Skeletal muscle cell (primary cell): Measurements from ENCODE around the gene ACOX2.

ENCODE experiments used
- DNase-seq: peaks from one replicate; pipeline ENCODE4 v3.0.0-alpha.2; 2010; ENCODE audit warnings: low read depth
- H3K4me3 ChIP-seq: 2 replicates; pipeline ENCODE4 v1.5.1; 2011; ENCODE audit warnings: low read depth, mild to moderate bottlenecking, control low read depth, low read length, moderate library complexity

ACOX2 gene

DNA sequence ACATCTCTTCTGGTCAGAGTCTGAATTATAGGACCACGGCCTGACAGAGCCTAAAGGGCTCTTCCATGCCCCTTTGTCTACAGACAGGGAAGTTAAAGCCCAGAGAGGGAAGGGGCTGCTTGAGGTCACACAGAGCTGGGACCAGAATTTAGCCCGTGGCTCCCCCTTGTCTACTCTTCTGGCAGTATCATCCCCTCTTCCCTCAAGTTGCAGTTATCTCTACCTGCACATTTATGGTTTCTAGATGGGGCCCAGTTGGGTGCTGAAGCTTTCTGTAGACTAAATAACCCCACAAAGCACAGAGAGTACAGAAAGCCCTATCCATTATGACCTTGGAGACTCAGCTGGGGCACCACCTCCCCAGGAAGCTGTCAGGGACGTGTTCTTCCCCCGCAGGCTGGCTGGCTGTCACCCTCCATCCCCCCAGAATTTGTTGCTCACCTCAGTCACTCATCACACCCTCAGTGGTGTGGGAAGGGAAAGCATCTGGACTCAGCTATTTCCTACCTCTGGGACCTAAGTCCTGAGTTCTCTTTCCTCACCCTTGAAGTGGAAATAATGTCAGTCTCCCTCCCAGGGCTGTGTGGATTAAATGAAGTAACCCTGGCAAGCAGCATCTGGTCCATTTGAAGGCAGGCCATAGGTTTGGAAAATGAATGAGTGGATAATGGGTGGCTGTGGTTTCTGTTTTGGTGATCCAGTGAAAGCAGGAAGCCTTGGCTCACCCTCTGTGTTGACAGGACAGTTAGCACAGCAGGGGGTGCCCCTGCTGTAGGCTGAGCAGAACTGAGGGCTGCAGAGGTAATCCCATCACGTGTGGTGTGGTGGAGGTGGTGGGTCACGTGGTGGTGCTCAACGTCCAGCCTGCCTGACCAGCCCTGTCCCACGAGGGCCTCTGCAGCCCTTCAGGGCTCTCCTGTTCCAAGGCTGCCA is 16.3 kb downstream of the ACOX2 start:
- DNase-seq: no peak

DNA sequence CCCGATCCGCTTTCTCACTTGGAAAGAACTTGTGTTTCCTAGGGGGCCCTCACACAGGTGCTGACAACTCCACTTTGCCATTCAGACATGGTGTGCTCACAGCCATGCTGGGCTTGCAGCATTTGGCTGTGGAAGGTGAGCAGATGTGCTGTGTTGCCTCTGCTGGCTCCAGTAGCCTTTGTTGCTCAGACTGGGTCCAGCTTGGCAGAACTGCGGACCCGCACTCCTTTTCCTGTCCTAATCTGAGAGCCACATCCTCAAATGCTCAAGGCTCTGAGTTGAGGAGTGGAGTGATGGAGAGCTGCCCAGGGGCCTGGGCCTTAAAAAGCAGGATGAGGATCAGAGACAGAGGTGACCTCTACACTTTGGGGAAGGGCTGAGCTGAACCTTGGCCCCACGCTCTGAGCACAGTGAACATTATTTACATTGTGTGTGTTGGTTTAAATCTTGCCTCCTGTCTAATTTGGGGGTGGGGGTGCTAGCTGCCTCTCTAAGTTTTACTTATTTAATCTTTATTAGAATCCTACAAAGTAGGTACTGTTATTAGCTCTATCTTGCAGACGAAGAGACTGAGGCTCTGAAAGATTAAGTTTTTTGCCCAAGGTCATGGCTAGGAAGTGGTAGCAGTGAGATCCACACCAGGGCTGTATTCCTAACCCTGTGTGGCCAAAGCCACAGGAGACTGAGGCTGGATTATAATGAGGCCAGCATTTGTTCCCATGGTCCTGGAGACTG is 17.2 kb downstream of the ACOX2 start:
- DNase-seq: no peak
- H3K4me3 ChIP-seq: no peak overlapping the region

More for the DNA sequence above, 16.3 kb downstream of the ACOX2 start:
- H3K4me3 ChIP-seq: no peak overlapping the region

DNA sequence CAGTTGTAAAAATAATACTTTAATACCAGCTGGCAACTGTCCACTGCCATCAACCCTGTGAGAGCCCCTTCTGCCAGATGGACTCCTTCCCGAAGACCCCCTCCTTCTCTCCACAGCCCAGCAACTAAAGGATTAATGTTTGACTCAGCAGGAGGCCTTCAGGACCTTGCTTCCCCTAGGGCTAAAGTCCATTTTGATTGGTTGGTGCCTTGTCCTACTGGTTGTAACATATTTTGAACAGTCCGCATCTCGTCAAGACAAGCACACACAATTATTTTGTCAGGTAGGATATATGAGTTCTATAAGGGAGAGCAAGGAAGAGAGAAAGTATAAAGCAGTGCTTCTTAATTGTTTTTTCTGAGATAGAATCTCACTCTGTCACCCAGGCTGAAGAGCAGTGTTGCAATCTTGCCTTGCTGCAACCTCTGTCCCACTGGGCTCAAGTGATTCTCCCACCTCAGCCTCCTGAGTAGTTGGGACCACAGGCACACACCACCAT is 18.6 kb downstream of the ACOX2 start:
- no peak overlapping the region for H3K4me3 ChIP-seq
- DNase-seq: no peak

DNA sequence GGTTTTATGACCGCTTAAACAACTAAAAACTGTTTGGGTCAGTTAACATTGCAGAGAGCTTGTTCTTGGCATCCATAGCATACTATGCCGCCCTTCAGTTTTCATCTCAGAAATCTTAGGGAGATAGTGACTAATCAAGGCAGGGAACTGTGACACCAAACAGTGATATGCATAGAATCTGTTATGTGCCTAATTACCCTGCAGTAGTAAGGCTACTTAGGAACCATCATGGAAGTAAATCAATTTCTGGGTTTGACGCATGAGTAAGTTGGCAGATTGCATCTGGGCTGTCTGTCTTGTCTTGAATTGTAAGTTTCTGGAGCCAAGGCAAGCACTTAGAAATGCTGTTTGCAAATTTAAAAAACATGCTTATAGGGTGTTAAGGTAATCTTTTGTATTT is 22.6 kb downstream of the ACOX2 start:
- no peak for DNase-seq
- H3K4me3 ChIP-seq: no peak overlapping the region

DNA sequence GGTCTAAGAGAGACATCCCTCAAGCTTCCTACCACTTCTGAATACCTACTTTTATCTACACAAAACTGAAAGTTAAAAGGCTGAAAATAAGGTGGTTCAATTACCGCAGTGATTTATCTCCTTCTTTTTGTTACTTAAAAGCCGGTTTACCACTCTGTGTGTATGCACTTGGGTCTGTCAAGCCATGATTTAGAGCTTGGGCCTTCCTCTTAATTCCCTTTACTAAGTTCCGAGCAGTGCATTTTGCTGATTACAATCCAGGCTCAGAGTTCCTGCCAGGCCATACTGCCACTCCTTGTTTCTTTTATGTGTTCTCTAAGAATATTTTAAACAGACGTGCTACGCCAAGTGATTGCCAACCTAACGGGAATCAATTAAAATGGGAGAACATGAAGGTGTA is 28.6 kb downstream of the ACOX2 start:
- DNase-seq: no peak

DNA sequence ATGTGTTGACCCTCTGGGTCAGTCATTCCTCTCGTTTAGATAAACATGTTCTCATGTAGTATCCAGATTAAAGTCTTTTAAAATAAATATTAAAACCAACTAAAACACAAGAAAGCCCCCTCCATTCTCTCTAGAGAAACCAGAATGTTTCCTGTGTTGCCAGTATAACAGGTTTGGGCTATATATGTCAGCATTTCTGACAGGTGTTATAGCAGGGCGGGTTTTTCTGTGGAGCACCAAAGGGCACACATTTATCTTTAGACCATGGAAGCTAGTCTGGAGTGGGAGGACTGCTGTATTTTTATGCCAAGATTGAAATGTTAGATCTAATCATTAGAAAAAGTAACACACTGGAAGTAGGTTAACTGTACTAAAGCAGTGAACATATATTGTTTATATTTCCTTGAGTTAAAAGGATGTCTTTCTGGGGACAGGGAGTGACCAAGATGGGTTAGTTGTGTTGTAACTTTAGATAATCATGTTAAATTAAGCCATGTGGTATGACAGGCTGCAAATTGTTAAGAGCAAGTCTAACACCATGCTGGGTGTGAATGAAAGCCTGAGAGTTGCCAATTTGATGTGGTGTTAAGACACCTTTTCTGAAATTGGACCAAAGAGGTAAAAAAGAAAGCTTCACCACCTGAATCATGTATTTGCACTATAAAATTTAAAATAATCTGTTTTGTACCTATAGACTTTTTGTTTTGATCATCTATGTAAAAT is 29.5 kb downstream of the ACOX2 start:
- no peak overlapping the region for H3K4me3 ChIP-seq
- no peak for DNase-seq

More for the DNA sequence above, 28.6 kb downstream of the ACOX2 start:
- no peak overlapping the region for H3K4me3 ChIP-seq

DNA sequence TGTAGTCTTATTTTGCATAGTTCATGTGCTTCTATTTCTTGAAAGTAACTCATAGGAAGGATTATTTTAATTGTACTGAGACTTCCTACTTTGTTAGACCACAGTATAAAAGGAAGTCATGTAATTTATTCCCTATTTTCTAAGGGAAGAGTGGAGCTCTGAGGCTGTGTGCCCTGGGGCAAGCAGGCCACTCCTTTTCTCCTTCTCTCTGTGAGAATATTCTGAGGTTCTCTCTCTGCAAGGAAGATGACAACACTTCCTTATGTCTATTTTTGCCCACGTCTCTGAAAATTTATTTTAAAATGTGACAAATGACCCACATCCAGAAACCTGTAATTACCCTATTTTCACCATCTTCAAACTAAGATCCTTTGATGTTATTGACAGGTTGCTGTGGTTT is 34.1 kb downstream of the ACOX2 start:
- H3K4me3 ChIP-seq: no peak overlapping the region
- no peak for DNase-seq

DNA sequence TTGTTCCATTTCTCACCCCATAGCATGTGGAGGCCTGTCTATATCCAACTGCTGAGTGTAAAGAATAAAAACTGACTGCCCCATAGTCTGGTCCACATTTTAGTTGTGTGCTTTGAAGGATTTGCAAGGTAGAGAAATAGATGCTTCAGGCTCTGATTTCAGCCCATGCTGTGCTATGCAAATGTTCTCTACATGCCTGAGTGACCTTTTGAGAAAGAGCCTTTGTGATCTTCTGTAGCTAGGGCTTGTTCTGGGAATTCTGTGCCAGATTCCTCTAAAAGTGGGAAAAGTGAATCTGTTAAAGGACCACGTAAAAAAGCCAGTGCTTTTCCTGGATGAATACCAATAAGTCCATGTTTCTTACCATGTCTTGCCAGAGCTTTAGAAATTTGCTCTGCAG is 39.9 kb downstream of the ACOX2 start:
- no peak overlapping the region for H3K4me3 ChIP-seq
- DNase-seq: no peak

DNA sequence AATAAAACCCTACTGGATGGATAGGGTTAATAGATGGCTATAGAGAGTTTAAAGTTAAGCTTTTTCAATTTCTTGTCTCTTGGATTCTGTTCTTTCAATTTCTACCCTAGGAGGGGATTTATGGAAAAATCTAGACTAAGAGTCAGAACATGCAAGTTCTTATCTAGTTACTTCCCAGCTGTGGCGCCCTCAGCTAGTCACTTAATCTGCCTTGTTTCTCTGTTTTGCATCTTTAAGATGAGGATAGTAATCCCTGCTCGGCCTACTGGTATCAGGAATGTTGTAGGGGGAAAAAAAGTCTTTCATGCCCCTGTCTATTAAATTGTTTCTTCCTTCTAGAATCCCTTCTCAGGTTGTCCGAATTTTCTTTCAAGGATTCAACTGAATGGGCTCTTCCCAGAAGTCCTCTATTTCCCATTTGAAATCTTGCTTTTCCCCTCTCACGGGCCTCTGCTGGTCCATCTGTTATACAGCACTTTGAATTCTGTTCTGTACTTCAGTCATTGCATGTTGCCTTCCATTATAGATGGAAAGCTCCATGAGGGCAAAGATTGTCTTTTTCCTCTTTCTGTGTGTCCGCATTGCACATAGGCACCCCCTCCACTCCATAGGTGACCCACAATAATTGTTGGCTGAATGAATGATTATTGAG is 40.7 kb downstream of the ACOX2 start:
- no peak for DNase-seq
- no peak overlapping the region for H3K4me3 ChIP-seq

DNA sequence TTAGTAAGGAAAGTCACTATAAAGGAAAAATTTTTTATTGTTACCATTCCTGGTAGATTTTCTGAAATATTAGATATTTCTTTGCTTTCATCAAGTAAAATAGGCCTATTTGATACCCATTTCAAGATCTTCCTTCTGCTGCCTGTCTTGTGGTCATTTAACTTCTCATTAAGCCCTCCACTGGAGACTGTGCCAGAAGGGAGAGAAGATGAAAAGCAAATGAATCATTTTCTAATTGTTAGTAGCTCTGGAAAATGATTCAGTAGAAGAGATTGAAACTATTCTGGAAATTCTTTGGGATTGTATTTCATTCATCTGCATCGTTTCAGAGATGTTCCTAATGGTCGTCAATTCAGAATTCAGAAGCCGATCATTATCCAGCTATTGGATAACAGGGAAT is 41.9 kb downstream of the ACOX2 start:
- DNase-seq: no peak
- no peak overlapping the region for H3K4me3 ChIP-seq

DNA sequence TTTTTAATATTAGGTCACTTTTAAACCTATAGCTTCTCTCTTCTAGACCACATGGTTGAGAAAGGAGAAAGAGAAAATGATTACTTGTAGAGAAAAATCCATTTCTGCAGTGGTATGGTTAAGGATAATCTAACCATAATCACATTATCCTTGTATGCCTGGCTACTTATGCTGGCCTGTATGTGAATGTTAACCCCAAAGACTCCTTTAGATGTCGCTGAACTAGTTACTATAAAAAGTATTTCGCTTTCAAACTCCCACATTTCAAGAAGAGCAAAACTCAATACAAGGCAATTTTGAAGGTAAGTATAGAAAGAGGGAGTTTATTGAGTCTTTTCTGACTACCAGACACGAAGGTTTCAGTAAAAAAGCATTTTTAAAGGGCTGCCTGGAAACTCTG is 42.9 kb downstream of the ACOX2 start:
- H3K4me3 ChIP-seq: no peak overlapping the region

DNA sequence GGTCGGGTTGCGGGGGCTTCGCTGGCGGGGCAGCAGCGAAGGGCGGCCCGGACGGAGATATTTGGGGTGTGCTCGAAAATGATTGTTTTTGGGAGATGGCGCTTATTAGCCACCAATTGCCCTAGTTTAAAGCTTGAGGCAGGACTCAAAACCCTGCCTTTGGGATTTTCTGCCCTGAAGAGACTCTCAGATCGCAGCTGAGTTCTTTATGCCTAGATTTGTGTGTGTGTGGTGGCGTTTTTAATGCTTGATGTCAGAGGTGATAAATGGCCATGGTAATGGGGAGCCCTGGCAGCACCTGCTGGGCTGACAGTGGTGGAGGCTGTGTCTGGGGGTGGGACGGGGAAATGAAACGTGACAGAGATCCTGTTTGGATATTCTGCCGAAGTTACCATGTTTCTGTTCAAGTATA is 44.5 kb downstream of the ACOX2 start:
- no peak for DNase-seq
- peak overlapping the region; percentile 95 for H3K4me3 ChIP-seq

More for the DNA sequence above, 42.9 kb downstream of the ACOX2 start:
- no peak for DNase-seq

DNA sequence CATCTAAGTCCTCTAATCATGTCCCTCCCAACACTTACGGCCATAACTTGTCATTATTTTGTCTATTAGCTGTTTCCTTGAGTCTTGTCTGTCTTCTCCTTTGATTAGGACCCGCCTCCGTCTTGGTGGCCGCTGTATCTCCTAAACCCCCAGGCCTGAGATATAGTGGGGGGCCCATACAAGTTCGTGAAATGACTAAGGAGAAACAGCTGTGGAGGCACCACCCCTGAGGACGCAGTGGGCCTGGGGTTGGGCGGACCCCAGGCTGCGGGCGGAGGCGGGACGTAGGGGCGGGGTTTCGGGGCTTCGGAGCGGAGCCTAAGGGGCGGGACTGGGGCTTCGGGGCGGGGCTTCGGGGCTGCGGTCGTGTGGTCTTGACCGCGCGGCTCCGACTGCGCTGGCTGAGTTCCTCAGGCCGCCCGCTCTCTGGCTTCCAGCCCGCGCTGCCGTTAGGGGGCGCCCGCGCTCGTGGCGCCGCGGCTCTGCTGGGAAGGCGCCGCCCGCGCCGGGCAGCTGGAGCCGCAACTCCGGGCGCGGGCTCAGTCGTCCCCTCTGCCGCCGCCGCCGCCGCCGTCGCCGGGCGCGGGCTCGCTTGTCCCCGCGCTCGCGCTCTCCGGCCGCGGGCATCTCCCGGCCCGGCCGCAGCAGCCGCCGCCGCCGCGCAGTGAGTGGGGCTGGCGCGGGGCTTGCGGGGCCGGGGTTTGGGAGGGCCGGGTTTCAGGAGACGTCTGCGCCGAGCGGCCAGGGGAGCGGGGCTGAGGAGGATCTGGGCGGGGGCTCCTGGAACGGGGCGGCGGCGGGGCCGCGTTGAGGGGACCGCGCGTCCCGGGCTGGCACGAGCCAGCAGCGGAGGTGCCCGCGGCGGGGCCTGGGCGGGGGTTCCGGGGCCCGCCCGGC is 45.2 kb downstream of the ACOX2 start, which contains the start of gene KCTD6:
Gene KCTD6 (plus strand): TSS at position 591 of the 897 bp plus-strand sequence. CDS start 6,660 bp downstream, outside the sequence.
- peak; percentile 76 for DNase-seq
- peak within 1 kb of the TSS; percentile 95 for H3K4me3 ChIP-seq

DNA sequence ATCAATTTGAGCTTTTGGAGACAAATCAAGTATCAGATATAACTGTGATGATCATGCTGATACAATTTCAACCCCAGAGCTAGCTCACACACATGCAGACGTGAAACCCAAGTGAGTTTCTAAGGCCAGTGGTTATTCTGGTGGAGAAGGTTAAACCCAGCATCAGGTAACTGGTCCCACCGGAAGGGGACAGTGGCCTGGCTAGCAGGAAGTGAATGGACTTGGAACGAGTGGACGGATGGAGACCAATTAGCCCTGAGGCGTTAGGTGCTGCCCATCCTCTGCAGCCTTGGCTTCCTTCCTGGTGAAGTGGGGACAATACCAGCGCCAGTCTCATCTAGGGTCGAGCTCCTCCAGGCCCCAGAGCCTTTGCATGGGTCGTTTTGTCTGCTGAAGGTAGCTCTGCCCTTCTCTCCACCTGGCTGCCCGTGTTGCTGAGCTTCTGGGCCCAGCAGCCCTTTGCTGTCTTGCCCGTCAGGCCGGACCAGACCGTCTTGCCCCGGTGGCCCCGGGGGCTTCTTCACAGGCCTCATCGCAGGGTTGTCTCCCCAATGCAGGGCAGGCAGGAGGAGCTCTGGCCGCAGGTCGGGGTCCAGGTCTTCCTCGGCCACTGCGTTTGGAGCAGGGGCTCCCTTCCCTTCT is 46.0 kb downstream of the ACOX2 start:
- no peak for DNase-seq

DNA sequence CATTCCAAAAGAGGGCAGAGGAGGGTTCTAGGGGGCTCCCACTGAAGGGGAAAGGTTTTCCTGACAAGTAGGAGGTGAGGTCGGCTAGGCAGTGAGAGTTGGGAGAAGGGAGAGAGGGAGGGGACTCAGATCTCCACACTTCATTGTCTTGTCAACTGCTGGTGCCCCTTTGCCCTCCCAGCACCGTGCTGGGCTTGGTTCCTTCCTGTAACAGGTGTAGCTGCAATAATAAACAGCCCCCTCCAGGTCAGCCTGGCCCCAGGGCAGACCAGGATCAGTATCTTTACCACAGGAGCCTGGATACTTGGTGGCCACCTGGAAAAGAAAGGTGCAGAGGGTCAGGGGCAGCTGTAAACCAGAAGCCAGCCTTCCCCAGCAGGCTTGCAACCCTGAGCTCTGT is 48.0 kb downstream of the ACOX2 start:
- DNase-seq: no peak
- H3K4me3 ChIP-seq: no peak overlapping the region

More for the DNA sequence above, 46.0 kb downstream of the ACOX2 start:
- peak overlapping the region; percentile 25 for H3K4me3 ChIP-seq

DNA sequence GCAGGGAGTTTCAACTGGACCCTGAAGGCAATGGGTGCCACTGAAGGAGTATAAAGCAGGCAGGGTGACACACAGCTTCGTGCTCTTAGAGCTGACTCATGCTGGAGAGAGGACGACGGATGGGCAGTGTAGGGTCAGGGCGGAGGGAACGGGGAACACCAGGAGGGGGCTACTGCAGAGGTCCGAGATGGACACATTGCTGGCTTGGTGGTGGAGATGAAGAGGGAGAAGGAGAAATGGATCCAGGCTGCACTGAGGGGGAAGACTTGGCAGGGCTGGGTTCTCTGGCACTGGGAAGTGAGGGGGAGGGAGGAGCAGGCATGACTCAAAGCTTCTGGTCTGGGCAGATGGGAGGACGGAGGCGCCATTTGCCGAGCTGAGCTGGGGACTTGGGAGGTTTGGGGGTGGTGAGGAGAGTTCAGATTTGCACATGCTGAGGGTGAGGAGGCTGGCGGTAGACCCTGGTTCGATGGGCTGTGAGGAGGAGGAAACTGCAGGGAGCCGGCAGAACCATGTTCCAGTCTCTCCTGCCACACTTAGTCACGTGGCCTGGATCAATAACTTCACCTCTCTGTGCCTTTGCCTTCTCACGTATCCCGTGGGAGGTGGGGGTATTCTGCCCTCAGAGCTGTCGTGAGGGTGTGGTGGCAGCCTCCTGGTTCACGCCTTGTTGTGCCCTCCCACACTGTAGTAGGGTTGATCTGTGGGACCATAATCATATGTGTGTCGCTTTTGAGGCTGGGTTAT is 49.7 kb downstream of the ACOX2 start:
- no peak overlapping the region for H3K4me3 ChIP-seq
- DNase-seq: peak; percentile 32

DNA sequence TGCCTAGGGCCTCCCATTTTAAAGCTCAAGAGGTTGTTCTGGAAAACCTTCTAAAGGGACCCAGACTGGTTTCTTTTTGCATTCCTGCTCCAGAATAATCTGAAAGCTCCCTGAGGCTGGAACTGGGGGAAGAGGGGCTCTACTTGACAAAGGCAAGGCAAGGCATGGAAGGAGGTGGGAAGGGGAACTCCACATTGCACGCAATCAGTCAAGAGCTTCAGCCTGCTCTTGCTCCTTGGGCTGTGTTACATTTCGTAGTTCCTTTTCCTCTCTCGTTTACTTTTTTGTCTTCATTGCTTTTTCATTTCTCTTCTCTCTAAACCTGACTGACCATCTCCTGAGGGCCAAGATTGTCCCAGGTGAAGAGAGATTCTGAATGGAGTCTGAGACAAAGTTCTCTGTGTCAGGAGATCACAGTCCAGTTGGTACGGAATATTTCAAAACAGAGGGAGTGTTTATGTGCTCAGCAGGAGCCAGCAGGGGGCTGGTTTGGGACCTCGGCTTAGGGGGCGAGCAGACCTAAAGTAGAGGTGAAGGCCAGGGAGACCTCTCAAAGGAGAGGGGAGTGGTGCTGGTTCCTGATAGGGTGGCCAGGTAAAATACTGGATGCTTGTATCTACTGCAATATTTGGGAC is 51.1 kb downstream of the ACOX2 start:
- no peak for DNase-seq
- no peak overlapping the region for H3K4me3 ChIP-seq
